Activated CD4-positive, alpha-beta T cell treated with anti-CD3 and anti-CD28 coated beads for 1 hour (primary cell): ENCODE results near the gene RIT1.

Experiments used
- DNase-seq: peaks from one replicate; pipeline ENCODE4 v3.0.0-alpha.2; 2020

RIT1 gene

DNA sequence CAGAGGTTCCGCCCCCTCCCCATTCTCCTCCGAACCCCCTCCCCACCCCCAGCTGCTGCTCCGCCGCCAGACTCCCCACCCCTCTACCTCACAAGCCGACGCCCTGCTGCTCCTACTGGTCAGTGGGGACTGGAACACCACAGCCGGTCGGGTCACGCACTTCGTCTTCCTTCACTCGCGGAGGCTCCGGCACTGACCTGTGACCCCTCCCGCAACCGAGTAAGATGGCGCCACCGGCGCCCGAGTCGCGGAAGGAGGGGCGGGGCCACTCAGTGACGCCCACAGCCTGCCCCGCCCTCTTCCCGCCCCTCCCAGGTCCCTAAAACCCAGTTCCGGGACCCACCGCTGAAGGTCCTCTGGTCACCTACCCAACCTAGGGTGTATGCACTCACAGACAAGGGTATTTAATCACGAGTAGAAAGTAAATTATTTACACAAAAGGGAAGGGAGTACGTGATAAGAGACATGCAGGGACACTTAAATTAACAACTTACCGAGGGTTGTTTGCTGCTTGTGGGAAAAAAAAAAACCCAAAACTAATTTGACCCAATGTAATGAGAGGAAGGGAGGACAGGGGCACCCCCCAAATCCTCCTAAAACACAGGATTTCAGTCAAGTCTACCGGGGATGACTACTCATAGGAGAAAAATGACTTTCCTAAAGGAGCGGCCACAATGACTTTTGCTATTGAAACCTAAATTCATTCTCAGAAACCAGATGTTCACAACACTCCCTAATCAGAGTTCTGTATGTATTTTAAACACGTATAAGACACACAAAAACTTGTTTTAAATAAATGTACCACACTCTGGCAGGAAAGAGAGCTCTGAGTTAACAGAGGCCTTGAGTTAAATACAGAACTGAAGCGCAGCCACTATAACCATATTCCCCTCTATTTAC is at the start of gene RIT1:
TSS of gene RIT1 (minus strand) at position 194 of the 900 bp plus-strand sequence. CDS start 588 bp downstream, outside the sequence.
- DNase-seq = peak; percentile 75

- DNase-seq = no peak
These were observed 49.1 kb upstream of the RIT1 start for GRCh38 chr1:155960081-155960745.

DNA sequence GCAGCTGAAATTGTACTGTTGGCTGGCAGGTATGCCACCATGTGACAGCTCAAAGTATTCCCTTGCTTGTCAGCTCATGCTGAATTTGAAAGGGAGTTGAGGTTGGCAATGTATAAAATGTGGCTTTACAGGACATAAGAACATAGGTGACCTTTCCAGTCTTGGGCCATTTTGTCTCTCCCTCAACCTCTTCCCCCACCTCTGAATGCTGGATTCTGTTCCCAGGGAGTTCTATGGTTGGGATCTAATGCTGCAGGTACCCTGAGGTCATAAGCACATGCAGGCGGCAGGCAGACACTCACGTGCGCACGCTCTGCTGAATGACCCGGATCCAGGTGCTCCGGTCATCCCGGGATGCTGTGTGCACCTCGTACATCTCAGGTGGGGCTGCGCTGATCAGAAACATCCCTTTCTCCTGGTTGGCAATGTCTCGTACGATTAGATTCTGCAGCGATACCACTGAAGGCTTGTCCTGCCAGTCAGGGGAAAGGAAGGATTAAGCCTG is 46.3 kb upstream of the RIT1 start:
- no peak for DNase-seq

- no peak for DNase-seq
These were observed 43.5 kb upstream of the RIT1 start for GRCh38 chr1:155954645-155955044.

DNA sequence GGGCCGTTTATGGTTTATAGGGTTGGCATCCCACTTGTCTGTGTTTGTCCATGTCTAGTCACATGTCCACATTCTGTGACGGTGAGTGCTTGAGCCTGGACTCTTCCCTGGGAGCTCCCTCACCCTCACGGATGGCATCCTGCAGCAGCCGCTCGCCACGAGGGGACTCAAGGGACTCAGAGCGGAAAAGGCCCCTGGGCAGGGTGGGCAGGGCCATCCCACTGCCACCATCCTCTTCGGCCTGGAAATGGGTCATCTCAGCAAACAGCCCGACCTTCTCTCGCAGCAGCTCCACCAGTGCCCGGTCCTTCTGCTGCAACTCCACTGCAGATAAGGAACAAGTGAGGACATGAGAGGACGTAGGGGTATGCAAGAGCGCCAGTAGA is 41.3 kb upstream of the RIT1 start:
- no peak for DNase-seq

DNA sequence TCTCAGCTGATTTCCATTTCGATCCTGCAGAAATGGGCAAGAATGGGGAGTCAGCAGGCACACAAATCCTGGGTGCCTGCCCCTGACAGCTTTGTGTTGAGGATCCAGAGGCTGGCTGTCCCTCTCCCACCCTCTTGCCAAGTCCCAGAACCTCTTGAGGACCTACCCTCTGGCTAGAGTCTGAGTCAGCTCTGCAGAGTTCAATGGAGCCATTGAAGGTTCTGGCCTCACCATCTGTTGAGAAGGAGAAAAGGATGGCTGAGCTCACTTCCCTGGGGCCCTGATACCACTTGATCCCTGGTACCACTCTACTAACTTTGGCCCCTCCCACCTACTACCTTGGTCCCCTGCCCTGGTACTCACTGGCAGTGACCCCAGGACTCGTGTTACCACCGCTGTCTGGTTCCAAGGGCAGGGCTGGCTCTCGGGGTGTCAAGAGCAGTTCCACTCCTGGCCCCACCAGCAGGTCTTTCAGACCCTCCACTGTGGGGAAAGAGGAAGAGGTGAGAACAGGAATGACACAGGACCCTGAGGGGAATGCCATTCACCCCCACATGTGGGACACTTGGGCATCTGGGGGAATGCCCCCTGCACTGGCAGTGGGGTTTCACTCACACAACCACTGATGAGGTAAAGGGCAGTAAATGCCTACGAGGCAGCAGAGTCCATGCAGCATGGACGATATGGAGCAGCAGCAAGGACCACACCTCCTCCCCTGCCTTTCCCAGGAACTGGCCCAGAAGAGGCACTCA is 40.8 kb upstream of the RIT1 start:
- no peak for DNase-seq

DNA sequence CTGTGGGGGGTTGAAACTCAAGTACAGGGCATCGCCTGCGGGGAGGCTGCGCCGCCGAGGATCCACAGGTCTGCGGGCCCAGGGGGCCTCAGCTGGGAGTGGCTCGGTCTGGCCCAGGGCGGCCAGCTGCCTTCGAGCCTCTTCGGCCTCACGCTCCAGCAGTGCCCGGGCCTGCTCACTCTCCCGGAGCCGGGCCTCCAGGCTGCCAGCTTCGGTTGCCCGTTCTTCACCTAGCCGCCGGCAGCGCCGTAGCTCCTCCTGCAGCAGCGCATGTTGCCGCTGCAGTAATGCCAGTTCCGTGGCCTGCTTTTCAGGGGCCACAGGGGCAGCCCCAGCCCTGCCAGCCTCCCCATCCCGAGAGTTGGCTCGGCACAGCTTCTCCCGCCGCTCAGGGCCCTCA is 39.7 kb upstream of the RIT1 start:
- DNase-seq = no peak

GRCh38 chr1:155947741-155948140 is 36.6 kb upstream of the RIT1 start:
- no peak for DNase-seq

DNA sequence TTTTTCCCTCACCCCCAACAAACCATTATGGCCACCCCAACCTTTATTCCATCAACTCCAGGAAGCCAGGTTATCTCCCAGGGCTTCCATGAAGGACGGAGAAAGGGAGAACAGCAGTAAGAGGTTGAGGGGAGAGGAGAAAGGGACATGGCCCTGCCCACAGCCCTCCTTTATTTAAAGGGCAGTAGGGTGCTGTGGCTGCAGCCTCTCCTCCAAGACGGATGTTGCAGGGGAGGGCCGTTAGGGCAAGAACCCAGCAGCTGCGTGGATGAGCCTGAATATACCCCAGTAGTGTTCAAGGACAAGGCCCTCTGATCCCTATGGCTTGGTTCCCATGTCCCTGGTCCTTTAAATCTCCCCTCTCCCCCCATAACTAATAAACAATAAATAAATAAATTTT is 36.1 kb upstream of the RIT1 start:
- DNase-seq = no peak

DNA sequence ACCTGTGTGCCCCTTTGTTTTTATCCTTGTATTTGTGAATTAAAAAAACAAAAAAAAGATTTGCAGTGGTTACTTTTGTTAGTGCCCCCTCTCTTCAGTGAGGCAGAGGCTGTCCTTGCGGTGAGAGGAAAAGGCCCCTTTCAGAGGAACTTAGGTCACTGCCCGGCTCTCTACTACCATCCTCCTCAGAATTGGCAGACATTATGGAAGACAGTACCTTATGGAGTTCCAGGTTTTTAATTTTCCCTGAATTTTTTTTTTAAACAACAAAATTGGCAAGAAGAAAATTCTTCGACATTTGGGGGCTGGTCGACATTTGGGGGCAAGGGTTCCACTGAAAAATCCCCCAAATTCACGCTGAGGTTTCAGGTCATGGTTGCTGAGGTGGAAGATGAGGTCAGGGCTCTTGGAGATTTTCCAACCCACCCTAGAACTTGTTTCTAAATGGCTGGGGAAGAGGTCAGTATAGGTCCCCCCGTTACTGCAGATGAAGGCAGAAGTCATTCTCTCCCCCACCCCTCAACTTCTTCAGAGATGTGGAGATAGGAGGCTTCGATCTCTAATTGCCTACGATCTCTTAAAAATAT is 35.6 kb upstream of the RIT1 start:
- DNase-seq = no peak

GRCh38 chr1:155944444-155944799 is 33.3 kb upstream of the RIT1 start:
- no peak for DNase-seq

DNA sequence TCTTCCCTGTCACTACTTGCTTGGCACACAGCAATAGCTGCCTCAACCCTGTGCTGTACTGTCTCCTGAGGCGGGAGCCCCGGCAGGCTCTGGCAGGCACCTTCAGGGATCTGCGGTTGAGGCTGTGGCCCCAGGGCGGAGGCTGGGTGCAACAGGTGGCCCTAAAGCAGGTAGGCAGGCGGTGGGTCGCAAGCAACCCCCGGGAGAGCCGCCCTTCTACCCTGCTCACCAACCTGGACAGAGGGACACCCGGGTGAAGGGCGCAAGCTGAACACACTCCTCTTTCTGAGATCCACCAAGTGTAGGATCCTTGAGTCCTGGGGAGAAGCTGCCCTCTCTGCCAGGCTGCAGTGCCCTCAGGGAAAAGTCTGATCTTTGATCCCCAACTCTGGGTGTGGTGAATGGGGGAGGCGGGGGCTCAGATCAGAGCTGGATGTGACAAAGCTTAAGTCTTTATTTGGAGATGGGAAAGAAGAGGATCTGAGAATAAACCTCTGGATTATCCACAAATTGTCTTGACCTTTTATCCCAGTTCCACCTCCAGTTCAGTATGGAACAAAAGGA is 31.5 kb upstream of the RIT1 start:
- no peak for DNase-seq

- DNase-seq = no peak
These were observed 30.8 kb upstream of the RIT1 start for GRCh38 chr1:155941845-155942531.

DNA sequence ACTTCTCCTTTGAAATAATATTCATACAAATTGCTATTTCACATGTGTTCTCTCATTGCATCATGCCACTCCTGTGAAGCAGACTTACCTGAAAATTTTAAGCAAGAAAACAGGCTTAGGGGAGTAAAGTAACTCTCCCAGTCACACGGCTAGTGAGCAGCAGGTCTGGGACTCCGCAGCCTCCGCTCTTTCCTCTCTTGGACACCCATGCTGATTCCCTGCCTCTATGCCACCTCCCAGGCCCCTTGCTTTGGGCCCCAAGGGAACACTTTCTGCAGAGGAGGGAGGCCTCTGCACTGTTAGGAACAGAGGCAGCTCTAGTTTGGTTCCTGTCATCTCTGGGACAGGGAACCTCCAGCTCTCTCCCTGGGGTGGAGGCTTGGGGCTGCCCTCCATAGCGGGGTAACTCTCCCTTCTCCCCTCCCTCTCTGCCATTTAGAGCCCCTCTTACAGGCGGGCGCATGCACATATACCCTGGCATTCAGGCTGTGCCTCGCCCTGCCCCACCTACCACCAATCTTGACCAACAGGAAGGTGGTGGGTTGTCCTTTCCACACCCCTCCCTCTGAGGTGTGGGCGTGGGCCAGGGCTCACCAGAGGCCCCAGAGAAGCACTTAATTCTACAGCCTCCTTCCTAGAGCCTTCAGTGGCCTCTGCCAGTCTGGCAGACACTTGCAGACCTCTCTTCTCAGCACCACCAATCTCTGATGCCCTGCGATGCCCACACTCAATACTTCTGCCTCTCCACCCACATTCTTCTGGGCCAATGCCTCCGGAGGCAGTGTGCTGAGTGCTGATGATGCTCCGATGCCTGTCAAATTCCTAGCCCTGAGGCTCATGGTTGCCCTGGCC is 30.1 kb upstream of the RIT1 start, which contains the start of gene RXFP4:
TSS of gene RXFP4 (plus strand) at position 646 of the 852 bp plus-strand sequence. CDS start at position 718, 72 bp downstream.
- DNase-seq = no peak

DNA sequence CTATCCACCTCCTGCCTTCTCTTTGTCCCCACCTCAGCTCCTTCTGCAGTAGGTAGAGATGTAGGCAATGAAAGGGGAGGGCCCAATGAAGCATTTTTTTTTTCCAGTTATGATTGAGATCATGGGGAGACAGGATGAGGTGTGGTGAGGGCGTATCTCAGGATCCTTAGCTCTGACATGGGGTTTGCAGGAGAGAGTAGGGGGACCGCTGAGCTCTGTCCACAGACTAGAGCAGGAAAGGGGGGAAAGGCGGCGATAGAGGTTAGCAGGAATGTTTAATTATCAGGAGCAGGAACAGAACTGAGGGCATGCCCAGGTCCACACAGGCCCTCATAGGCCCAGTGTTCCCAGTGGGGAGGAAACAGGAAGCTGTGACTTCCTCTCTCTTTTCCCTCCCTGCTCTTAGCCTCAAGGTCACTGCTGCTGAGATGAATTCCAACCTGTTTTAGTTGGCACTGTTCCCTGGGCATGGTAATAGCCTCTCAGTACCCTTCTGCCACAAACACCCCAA is 29.4 kb upstream of the RIT1 start:
- no peak for DNase-seq

GRCh38 chr1:155938220-155938627 is 27.1 kb upstream of the RIT1 start:
- no peak for DNase-seq

DNA sequence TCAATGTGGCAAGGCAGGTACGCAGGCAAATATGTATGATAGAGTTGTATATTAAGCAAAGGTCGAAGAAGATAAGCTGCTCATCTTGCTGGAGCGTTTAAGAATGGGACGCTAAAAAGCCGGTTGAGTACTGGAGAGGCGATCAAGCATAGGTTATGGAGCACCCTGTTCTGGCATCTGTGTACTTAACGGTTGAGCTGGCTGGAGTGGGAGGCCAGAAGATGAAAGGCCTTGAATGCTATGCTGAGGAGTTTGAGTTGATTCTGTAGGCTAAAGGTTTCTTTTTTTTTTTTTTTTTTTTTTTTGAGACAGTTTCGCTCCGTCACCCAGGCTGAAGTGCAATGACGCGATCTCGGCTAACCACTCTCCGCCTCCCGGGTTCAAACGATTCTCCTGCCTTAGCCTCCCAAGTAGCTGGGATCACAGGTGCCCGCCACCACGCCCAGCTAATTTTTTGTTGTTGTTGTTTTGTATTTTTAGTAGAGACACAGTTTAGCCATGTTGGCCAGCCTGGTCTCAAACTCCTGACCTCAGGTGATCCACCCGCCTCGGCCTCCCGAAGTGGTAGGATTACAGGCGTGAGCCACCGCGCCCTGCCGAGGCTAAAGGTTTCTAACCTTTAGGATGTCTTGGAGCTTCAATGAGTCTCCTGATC is 23.9 kb upstream of the RIT1 start:
- DNase-seq = no peak

DNA sequence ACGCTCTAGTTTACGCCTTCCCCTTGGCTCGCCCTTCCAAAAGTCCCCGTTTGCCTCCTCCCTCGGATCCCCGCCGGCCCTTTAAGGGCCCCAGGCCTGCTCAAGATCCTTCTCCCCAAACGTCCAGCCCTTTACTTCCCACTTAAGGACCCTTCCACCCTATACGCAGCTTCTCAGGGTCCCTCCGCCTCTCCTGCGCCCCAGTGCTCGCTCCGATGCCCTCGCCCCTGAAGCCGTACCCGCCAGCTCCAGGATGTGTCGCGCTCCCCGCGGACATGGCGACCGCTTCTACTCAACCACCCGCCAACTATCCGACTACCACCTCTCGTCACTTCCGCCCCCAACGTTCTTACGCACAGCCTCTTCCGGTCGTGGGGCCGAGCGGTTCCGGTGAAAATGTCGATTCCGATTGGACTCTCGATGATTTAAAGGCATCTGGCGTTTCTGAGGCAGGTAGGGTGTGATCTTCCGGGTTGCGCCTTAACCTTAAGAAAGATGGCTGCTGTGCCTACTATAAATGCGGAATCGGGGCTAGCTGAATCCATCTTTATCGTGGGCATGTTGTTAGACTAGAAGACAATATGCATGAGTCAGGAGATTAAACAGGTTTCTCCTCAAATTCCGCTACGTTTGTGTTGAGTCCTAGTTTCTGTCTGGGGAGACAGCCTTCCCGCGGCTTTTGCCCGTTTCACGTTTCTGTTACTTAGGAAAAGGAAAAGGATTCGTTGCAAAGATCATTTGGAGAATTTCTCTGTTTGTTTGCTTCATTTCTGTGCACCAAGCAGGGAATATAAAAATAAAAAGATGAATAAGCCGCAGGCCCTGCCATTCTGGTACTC is 23.2 kb upstream of the RIT1 start, which contains the start of gene KHDC4:
TSS of gene KHDC4 (minus strand) at position 317 of the 839 bp plus-strand sequence. CDS start at position 277, 40 bp downstream.
- DNase-seq = peak; percentile 91

DNA sequence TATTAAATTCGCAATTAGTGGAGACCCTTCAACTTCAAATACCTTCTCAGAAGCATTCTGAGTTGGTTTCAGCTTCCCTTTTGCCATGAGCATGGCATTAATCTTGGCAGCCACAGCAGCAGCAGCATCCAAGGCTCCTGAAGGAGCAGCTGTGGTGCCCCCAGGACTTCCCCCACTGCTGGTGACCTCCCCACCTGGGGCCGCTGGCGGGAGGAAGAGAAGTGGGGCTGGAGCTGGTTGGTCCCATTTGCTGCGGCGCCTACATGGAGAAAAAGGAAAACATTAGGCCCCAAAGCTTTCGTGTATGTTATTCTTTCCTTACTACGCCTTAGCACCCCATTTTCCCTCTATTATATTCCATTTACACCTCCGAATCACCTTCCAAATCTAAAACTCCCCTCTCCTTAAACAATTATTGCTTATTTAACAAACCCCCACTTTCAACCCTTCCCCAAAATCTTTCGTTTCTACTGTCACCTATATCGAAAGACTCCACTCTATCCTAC is 22.5 kb upstream of the RIT1 start:
- DNase-seq = no peak
